Activated CD4-positive, alpha-beta T cell treated with anti-CD3 and anti-CD28 coated beads for 36 hours (primary cell): Measurements from ENCODE around the gene PEX10. TPM values are rescaled to one million over a fixed set of nuclear protein-coding genes. Genes with fewer than 3 reads are reported as not detected.

Experiments
- ATAC-seq: fragments of 200-7000 bp; cut with Tn5 transposase; one replicate; pipeline ENCODE4 v1.10.0; 2021; ENCODE audit warnings: mild to moderate bottlenecking, moderate library complexity
- CTCF ChIA-PET: fragments of 350-600 bp; sonication (Branson Sonifier 250); formaldehyde crosslinking; loops from one replicate; lab custom pipeline; 2021; ENCODE audit warnings: antibody characterized with exemption; lab: Charles Lee
- POLR2A ChIA-PET: fragments of 350-600 bp; sonication (Branson Sonifier 250); formaldehyde crosslinking; loops from one replicate; lab custom pipeline; 2021; ENCODE audit warnings: antibody characterized with exemption, inconsistent platforms; lab: Charles Lee
- DNase-seq: peaks from one replicate; pipeline ENCODE4 v3.0.0-alpha.2; 2020
- H3K27ac Mint-ChIP-seq: one replicate; pipeline ENCODE4 v1.8.0; 2021; ENCODE audit warnings: mixed read lengths
- H3K27me3 Mint-ChIP-seq: one replicate; pipeline ENCODE4 v1.8.0; 2021; ENCODE audit warnings: mixed read lengths
- H3K36me3 Mint-ChIP-seq: one replicate; pipeline ENCODE4 v1.8.0; 2021; ENCODE audit warnings: low read depth, mixed read lengths
- H3K4me1 Mint-ChIP-seq: one replicate; pipeline ENCODE4 v1.8.0; 2021; ENCODE audit warnings: mixed read lengths
- H3K4me3 Mint-ChIP-seq: one replicate; pipeline ENCODE4 v1.8.0; 2021; ENCODE audit warnings: mild to moderate bottlenecking, moderate library complexity, mixed read lengths
- H3K9me3 Mint-ChIP-seq: one replicate; pipeline ENCODE4 v1.8.0; 2021; ENCODE audit warnings: low read depth, mixed read lengths
- intact Hi-C, 2 experiments: fragments of 100-400 bp; cut with DNase I in 1 of 2; cut with micrococcal nuclease in 1 of 2; formaldehyde crosslinking; loops; one replicate each; pipeline versions ENCODE4 v1.14.2 to v1.15.1; 2022 to 2024; cut with DNase I, micrococcal nuclease
- total RNA-seq, 2 experiments: library from RNA; stranded (reverse); gene quantifications; one replicate each; pipeline ENCODE4 v1.2.3, GENCODE V29; 2021

Gene PEX10
- total RNA-seq, 2 experiments from 2014 or later, result 15.1 to 17.7 TPM

- H3K27ac Mint-ChIP-seq, result peak overlapping the region; percentile 25
- peak overlapping the region; percentile 19 for H3K4me3 Mint-ChIP-seq
- no peaks in the 10 kb centered on the region for H3K27me3 Mint-ChIP-seq
- H3K36me3 Mint-ChIP-seq, result peaks cover 42% of the 10 kb centered on the region
- H3K4me1 Mint-ChIP-seq, result peaks cover 40% of the 10 kb centered on the region
- POLR2A ChIA-PET, result no interaction called here
- intact Hi-C loops, result loop anchor here in 1 of 2 experiments (5.0 kb wide), 1 partner anchor 1463 kb away; the partner anchor contains the start of genes CEP104 and DFFB
- DNase-seq (no peak), ATAC-seq (no peak)
- CTCF ChIA-PET, result interaction anchor here (0.7 kb wide), 1 partner anchor 103 kb away, joined by 3 read pairs; no protein-coding TSS in a partner anchor
- H3K9me3 Mint-ChIP-seq, result no peaks in the 10 kb centered on the region
Measured at GRCh38 chr1:2394220-2394619, 18.1 kb downstream of the PEX10 start.

- ATAC-seq (no peak), DNase-seq (no peak)
- Mint-ChIP-seq H3K4me3 (peak overlapping the region; percentile 89), H3K27ac (peak overlapping the region; percentile 76), H3K27me3 (no peaks in the 10 kb centered on the region), H3K9me3 (no peaks in the 10 kb centered on the region), H3K36me3 (peaks cover 35% of the 10 kb centered on the region), H3K4me1 (peaks cover 40% of the 10 kb centered on the region)
- intact Hi-C loops, result loop anchor here in 1 of 2 experiments (5.0 kb wide), 1 partner anchor 1464 kb away; the partner anchor contains the start of genes CEP104 and DFFB
- ChIA-PET POLR2A (no interaction called here), CTCF (interaction anchor here (0.7 to 4.5 kb wide), 3 partner anchors 12 to 198 kb away, joined by 3 to 26 read pairs (median 7); partner anchors contain the start of gene FAAP20)
Measured at GRCh38 chr1:2393471-2393877, 18.9 kb downstream of the PEX10 start.

DNA sequence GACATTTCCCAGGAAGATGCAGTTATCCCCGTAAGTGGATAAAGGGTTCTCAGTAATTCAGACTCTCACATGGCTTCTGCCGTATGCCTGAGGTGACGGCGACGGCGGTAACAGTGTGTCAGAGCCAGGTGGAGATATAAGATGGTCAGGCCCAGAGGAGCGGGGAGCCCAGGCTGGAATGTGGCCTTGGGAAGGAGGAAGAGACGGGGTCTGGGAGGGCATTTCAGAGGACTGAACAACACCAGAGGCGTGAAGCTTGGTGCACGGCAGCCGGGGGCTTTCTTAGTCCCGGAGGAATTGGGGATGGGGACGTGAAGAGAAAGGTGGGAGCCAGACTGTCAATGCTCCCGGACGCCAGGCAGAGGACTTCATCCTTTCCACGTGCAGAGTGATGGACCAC, 19.7 kb downstream of the PEX10 start:
- ChIA-PET CTCF (interaction anchor here (1.3 to 4.5 kb wide), 2 partner anchors 11 to 197 kb away, joined by 7 to 26 read pairs; partner anchors contain the start of gene FAAP20), POLR2A (no interaction called here)
- Mint-ChIP-seq H3K36me3 (peaks cover 35% of the 10 kb centered on the region), H3K4me1 (peaks cover 40% of the 10 kb centered on the region), H3K4me3 (peak overlapping the region; percentile 89), H3K9me3 (no peaks in the 10 kb centered on the region), H3K27me3 (no peaks in the 10 kb centered on the region), H3K27ac (peak overlapping the region; percentile 76)
- intact Hi-C loops, result loop anchor here in 1 of 2 experiments (5.0 kb wide), 1 partner anchor 1465 kb away; the partner anchor contains the start of genes CEP104 and DFFB
- DNase-seq, result no peak
- ATAC-seq, result no peak

GRCh38 chr1:2391931-2392509, 20.3 kb downstream of the PEX10 start:
- ChIA-PET POLR2A (interaction anchor here (0.6 to 1.2 kb wide), 5 partner anchors 134 to 306 kb away, joined by 3 to 6 read pairs (median 4); partner anchors contain the start of gene PANK4), CTCF (interaction anchor here (0.8 to 4.5 kb wide), 8 partner anchors 10 to 259 kb away, joined by 3 to 26 read pairs (median 5); partner anchors contain the start of gene FAAP20)
- DNase-seq (peak; percentile 19), ATAC-seq (peak; percentile 9)
- peak overlapping the region; percentile 89 for H3K4me3 Mint-ChIP-seq
- H3K27ac Mint-ChIP-seq, result peak overlapping the region; percentile 76
- H3K27me3 Mint-ChIP-seq, result no peaks in the 10 kb centered on the region
- peaks cover 32% of the 10 kb centered on the region for H3K36me3 Mint-ChIP-seq
- H3K9me3 Mint-ChIP-seq, result no peaks in the 10 kb centered on the region
- peaks cover 40% of the 10 kb centered on the region for H3K4me1 Mint-ChIP-seq
- intact Hi-C loops, result loop anchor here in 1 of 2 experiments (1.0 to 5.0 kb wide), 17 partner anchors 21 to 1465 kb away; partner anchors contain the start of genes CEP104, DFFB, MIB2 and PANK4

GRCh38 chr1:2391041-2391930, 21.1 kb downstream of the PEX10 start, which contains the start of the genes MORN1 and RER1:
Gene MORN1 (minus strand): TSS chr1:2391554. CDS start chr1:2391533, 21 bp downstream.
Gene RER1 (plus strand): TSS chr1:2391841. CDS start chr1:2395791, 3,950 bp downstream.
- ATAC-seq (peak; percentile 99), DNase-seq (peak; percentile 100)
- ChIA-PET CTCF (interaction anchor here (0.6 to 4.5 kb wide), 9 partner anchors 9 to 258 kb away, joined by 3 to 26 read pairs (median 4); partner anchors contain the start of gene FAAP20), POLR2A (interaction anchor here (0.6 to 1.2 kb wide), 6 partner anchors 135 to 305 kb away, joined by 3 to 6 read pairs (median 4); partner anchors contain the start of gene PANK4)
- Mint-ChIP-seq H3K9me3 (no peaks in the 10 kb centered on the region), H3K4me1 (peaks cover 38% of the 10 kb centered on the region), H3K27me3 (no peaks in the 10 kb centered on the region), H3K4me3 (peak within 1 kb of the TSS; percentile 89), H3K27ac (peak within 1 kb of the TSS; percentile 76), H3K36me3 (peaks cover 27% of the 10 kb centered on the region)
- intact Hi-C loops, result loop anchor here in 1 of 2 experiments (1.0 to 5.0 kb wide), 17 partner anchors 22 to 1466 kb away; partner anchors contain the start of genes CEP104, DFFB, MIB2 and PANK4

GRCh38 chr1:2389644-2390043, 22.7 kb downstream of the PEX10 start:
- intact Hi-C loops, result loop anchor here in 1 of 2 experiments (5.0 kb wide), 1 partner anchor 1468 kb away; the partner anchor contains the start of genes CEP104 and DFFB
- DNase-seq (no peak), ATAC-seq (no peak)
- peak overlapping the region; percentile 77 for H3K4me3 Mint-ChIP-seq
- no peaks in the 10 kb centered on the region for H3K9me3 Mint-ChIP-seq
- no peaks in the 10 kb centered on the region for H3K27me3 Mint-ChIP-seq
- CTCF ChIA-PET, result interaction anchor here (0.7 to 4.5 kb wide), 2 partner anchors 70 to 194 kb away, joined by 3 to 26 read pairs; partner anchors contain the start of gene FAAP20
- no peak overlapping the region for H3K27ac Mint-ChIP-seq
- H3K4me1 Mint-ChIP-seq, result peaks cover 35% of the 10 kb centered on the region
- POLR2A ChIA-PET, result no interaction called here
- peaks cover 17% of the 10 kb centered on the region for H3K36me3 Mint-ChIP-seq

DNA sequence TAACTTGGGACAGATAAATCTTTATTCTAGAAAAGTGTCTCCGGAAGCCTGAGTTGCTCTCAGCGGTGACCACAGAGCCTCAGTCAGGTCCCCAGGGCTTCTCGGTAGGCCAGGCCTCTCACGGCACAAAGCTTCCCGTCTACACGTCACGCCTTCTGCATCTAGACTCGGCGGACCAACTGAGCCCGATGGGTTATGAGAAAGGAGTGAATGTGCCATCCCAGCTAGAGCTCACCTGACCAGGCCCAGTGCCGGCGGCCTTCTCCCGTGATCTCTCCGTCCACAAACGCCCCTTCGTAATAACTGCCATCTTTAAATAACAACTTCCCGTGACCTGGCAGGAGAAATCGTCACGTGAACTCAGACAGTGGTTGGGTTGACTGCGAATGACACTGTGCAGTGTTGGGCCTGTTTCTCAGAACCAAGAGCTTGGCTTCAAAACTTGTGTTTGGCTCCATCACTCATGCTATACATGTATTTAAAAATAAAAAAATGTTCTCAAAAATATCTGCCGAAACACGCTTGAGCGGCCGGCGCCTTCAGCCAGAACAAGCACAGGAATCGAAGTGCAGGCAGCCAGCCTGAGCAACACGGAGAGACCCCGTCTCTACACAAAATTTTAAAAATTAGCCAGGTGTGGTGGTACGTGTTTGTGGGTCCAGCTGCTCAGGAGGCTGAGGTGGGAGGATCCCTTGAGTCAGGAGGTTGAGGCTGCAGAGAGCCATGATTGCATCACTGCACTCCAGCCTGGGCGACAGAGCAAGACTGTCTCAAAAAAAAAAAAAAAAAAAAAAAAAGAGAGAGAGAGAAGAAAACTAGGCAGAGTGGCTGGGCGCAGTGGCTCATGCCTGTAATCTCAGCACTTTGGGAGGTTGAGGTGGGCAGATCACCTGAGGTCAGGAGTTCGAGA, 24.1 kb downstream of the PEX10 start:
- no peaks in the 10 kb centered on the region for H3K9me3 Mint-ChIP-seq
- no peak for DNase-seq
- ChIA-PET POLR2A (no interaction called here), CTCF (interaction anchor here (0.6 to 1.2 kb wide), 5 partner anchors 10 to 344 kb away, joined by 3 to 7 read pairs (median 3); partner anchors contain the start of gene FAAP20)
- H3K27me3 Mint-ChIP-seq, result no peaks in the 10 kb centered on the region
- peaks cover 10% of the 10 kb centered on the region for H3K36me3 Mint-ChIP-seq
- no peak overlapping the region for H3K4me3 Mint-ChIP-seq
- peaks cover 21% of the 10 kb centered on the region for H3K4me1 Mint-ChIP-seq
- intact Hi-C loops, result no loop called here
- no peak overlapping the region for H3K27ac Mint-ChIP-seq
- no peak for ATAC-seq

DNA sequence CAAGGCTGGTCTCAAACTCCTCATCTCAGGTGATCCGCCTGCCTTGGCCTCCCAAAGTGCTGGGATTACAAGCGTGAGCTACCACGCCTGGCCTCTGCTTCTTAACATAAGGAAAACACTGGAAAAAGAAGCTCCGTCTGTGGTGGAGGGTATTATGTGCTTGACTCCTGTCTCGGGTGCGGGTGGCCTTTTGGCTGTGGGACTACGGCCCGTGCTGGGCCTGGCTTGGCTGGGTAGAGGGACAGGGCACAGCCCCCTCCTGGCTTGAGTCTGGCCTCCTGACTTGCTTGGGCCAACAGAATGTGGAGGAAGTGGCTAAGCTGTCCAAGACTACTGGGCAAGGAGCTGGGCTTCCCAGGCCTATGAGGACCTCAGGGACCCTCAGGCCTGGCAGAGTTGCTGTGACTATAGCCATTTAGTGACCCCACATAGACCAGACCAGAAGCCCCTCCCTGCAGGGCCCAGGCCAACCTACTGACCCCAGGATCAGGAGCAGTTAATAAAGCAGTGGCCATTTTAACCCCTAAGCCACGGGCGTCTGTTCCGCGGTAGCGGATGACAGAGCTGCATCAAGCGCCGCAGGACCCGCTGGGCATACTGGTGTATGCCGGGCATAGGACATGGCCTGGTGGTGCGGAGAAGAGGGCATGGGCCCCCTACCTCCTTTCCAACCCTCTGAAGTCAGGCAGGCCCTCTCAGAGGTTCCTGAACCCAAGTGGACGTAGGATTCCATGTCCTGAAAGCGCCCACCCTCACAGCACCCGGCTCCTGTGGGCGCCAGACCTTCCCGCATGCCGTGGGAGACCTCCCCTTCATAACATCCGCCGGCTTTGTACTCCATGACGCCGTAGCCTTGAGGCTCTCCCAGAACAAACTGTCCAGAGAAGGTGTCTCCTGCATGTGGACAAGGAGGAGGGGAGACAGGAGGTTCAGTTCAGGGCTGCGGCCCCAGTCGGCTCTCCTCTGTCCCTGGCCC, 25.4 kb downstream of the PEX10 start:
- H3K27me3 Mint-ChIP-seq, result no peaks in the 10 kb centered on the region
- no peaks in the 10 kb centered on the region for H3K36me3 Mint-ChIP-seq
- ATAC-seq (no peak), DNase-seq (no peak)
- ChIA-PET POLR2A (no interaction called here), CTCF (interaction anchor here (0.9 to 1.2 kb wide), 2 partner anchors 9 to 19 kb away, joined by 3 read pairs; no protein-coding TSS in a partner anchor)
- H3K4me1 Mint-ChIP-seq, result peaks cover 10% of the 10 kb centered on the region
- no peak overlapping the region for H3K27ac Mint-ChIP-seq
- H3K9me3 Mint-ChIP-seq, result no peaks in the 10 kb centered on the region
- H3K4me3 Mint-ChIP-seq, result no peak overlapping the region
- intact Hi-C loops, result no loop called here

DNA sequence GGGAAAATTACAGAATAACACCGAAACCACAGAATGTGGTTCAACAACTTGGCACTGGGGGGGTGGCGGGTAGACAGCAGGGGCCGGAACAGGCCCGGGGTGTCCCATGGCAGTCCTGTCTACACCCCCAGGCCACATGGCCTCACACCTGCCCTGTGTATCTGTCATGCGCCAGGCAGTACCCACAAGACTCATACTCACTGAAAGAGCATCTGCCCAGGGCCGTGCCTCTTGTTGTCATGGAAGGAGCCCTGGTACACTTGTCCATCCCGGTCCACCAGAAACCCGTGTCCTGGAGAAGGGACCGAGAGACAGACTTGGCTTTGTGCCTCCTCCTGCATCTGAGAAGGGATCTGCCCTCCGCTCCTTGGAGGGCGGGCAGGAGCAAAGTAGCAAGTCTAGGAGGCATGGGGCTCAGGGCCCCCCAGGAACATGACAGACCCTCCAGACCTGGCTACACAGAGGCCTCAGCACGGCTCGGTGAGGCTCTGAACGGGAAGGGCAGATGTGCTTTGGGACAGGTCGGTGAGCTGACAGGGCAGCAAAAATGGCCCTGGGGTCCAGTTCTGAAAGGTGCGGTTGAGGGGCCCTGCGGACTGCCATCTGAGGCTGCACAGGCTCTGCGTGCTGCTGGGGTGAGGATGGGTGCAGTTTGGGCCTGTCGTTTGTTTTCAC, 26.6 kb downstream of the PEX10 start:
- H3K36me3 Mint-ChIP-seq, result no peaks in the 10 kb centered on the region
- CTCF ChIA-PET, result no interaction called here
- no peaks in the 10 kb centered on the region for H3K9me3 Mint-ChIP-seq
- DNase-seq (no peak), ATAC-seq (no peak)
- POLR2A ChIA-PET, result no interaction called here
- H3K4me1 Mint-ChIP-seq, result peaks cover 9% of the 10 kb centered on the region
- intact Hi-C loops, result no loop called here
- no peak overlapping the region for H3K4me3 Mint-ChIP-seq
- no peak overlapping the region for H3K27ac Mint-ChIP-seq
- H3K27me3 Mint-ChIP-seq, result no peaks in the 10 kb centered on the region
